Neuronal stem cell (in vitro differentiated cells): ENCODE data around the gene ZNF804A.

Source experiments
- DNase-seq: peaks from one replicate; pipeline ENCODE4 v3.0.0-alpha.2; 2013; ENCODE audit warnings: low spot score
- H2AFZ ChIP-seq: one replicate; pipeline ENCODE4 v1.6.1; 2013; ENCODE audit warnings: mild to moderate bottlenecking, low read length, inconsistent platforms
- H2AK5ac ChIP-seq: 2 replicates; pipeline ENCODE4 v1.6.1; 2013; ENCODE audit warnings: low read depth, mild to moderate bottlenecking, inconsistent platforms, low read length, moderate library complexity, mixed read lengths
- H2BK120ac ChIP-seq: 2 replicates; pipeline ENCODE4 v1.6.1; 2013; ENCODE audit warnings: low read depth, mild to moderate bottlenecking, inconsistent platforms, low read length, moderate library complexity, mixed read lengths
- H2BK12ac ChIP-seq: one replicate; pipeline ENCODE4 v1.6.1; 2013; ENCODE audit warnings: low read length, inconsistent platforms
- H2BK15ac ChIP-seq: 2 replicates; pipeline ENCODE4 v1.6.1; 2013; ENCODE audit warnings: mild to moderate bottlenecking, low read length, inconsistent platforms, mixed read lengths
- H2BK5ac ChIP-seq: one replicate; pipeline ENCODE4 v1.6.1; 2013; ENCODE audit warnings: inconsistent platforms, mild to moderate bottlenecking, low read length, moderate library complexity
- H3K14ac ChIP-seq: one replicate; pipeline ENCODE4 v1.6.1; 2013; ENCODE audit warnings: low read length, inconsistent platforms
- H3K18ac ChIP-seq: 2 replicates; pipeline ENCODE4 v1.6.1; 2013; ENCODE audit warnings: low read length, inconsistent platforms
- H3K23ac ChIP-seq: 2 replicates; pipeline ENCODE4 v1.6.1; 2013; ENCODE audit warnings: low read depth, mild to moderate bottlenecking, mixed read lengths, low read length, inconsistent platforms; ENCODE audit not compliant: poor library complexity
- H3K27ac ChIP-seq: replicated peaks from 3 replicates; pipeline ENCODE4 v1.5.1; 2013; ENCODE audit warnings: low read length, inconsistent platforms
- H3K27me3 ChIP-seq, 3 experiments: 2 replicates each; pipeline ENCODE4 v1.6.1; 2013; ENCODE audit warnings: low read length in 3 of 3, mild to moderate bottlenecking in 2 of 3, inconsistent platforms in 1 of 3, low read depth in 1 of 3, mixed read lengths in 1 of 3, moderate library complexity in 1 of 3; ENCODE audit not compliant: control insufficient read depth in 3 of 3, insufficient read depth in 3 of 3
- H3K36me3 ChIP-seq, 2 donors: replicated peaks in 1 of 2; 2 replicates each; pipeline ENCODE4 v1.6.1; 2013; ENCODE audit warnings: low read length in 2 of 2; ENCODE audit not compliant: control insufficient read depth in 2 of 2, insufficient read depth in 2 of 2
- H3K4ac ChIP-seq: 2 replicates; pipeline ENCODE4 v1.6.1; 2013; ENCODE audit warnings: inconsistent platforms, mild to moderate bottlenecking, low read length, moderate library complexity
- H3K4me1 ChIP-seq, 2 donors: 1 replicate in 1 of 2; 2 replicates in 1 of 2; pipeline ENCODE4 v1.6.1; 2013; ENCODE audit warnings: low read length in 2 of 2, low read depth in 1 of 2; ENCODE audit not compliant: control insufficient read depth in 2 of 2, insufficient read depth in 1 of 2
- H3K4me2 ChIP-seq: one replicate; pipeline ENCODE4 v1.6.1; 2013; ENCODE audit warnings: mild to moderate bottlenecking, low read length, inconsistent platforms; ENCODE audit not compliant: insufficient read depth, poor library complexity, severe bottlenecking
- H3K4me3 ChIP-seq, 2 donors: 2 replicates each; pipeline ENCODE4 v1.5.1; 2013; ENCODE audit warnings: low read length in 2 of 2, mild to moderate bottlenecking in 2 of 2, inconsistent platforms in 1 of 2, moderate library complexity in 1 of 2
- H3K79me1 ChIP-seq: one replicate; pipeline ENCODE4 v1.6.1; 2013; ENCODE audit warnings: low read depth, mild to moderate bottlenecking, inconsistent platforms, low read length, moderate library complexity
- H3K9ac ChIP-seq: one replicate; pipeline ENCODE4 v1.6.1; 2013; ENCODE audit warnings: mild to moderate bottlenecking, low read depth, low read length, inconsistent platforms; ENCODE audit not compliant: poor library complexity
- H3K9me3 ChIP-seq, 2 donors: replicated peaks in 1 of 2; 2 replicates each; pipeline versions ENCODE3 to v1.6.1; 2013; ENCODE audit warnings: low read length in 2 of 2, mild to moderate bottlenecking in 2 of 2, inconsistent platforms in 1 of 2, low read depth in 1 of 2, mixed read lengths in 1 of 2, moderate library complexity in 1 of 2; ENCODE audit not compliant: control insufficient read depth in 2 of 2, insufficient read depth in 1 of 2
- H4K8ac ChIP-seq: one replicate; pipeline ENCODE4 v1.6.1; 2013; ENCODE audit warnings: low read depth, mild to moderate bottlenecking, inconsistent platforms, low read length, moderate library complexity
- H4K91ac ChIP-seq: one replicate; pipeline ENCODE4 v1.6.1; 2013; ENCODE audit warnings: low read length, low read depth, mild to moderate bottlenecking, inconsistent platforms; ENCODE audit not compliant: poor library complexity
- WGBS, 2 donors: extraction: QIAGEN DNeasy Blood & Tissue Kit; methylation state at CpG; one replicate each; pipeline ENCODE4 v1.1.7; 2013; ENCODE audit warnings: missing lambda C conversion rate in 2 of 2, mixed read lengths in 1 of 2; ENCODE audit not compliant: insufficient read length in 2 of 2, insufficient replicate concordance in 1 of 2; ENCODE audit errors: extremely low coverage in 2 of 2; 5-methylcytosine and 5-hydroxymethylcytosine counted together

Gene ZNF804A

GRCh38 chr2:184692141-184692734 is 93.9 kb downstream of the ZNF804A start:
- Histone ChIP-seq H2BK120ac (no peak overlapping the region), H3K36me3 (no peaks in the 10 kb centered on the region), H3K14ac (no peak overlapping the region), H3K4ac (no peak overlapping the region), H3K4me1 (peaks cover 0 to 2% of the 10 kb centered on the region in 2 donors), H2BK5ac (no peak overlapping the region), H3K23ac (no peak overlapping the region), H3K9me3 (no peaks in the 10 kb centered on the region), H3K4me3 (no peak overlapping the region), H2AK5ac (no peak overlapping the region), H3K9ac (no peak overlapping the region), H3K27me3 (no peaks in the 10 kb centered on the region), H2BK12ac (no peak overlapping the region), H3K4me2 (no peak overlapping the region), H3K27ac (no peak overlapping the region), H3K79me1 (no peaks in the 10 kb centered on the region), H4K8ac (no peak overlapping the region), H2BK15ac (no peak overlapping the region), H2AFZ (peak overlapping the region; percentile 6), H3K18ac (no peak overlapping the region), H4K91ac (no peak overlapping the region)
- WGBS, 2 donors = no CpG with 5 or more reads among the region's 3 CpGs
- no peak for DNase-seq

DNA sequence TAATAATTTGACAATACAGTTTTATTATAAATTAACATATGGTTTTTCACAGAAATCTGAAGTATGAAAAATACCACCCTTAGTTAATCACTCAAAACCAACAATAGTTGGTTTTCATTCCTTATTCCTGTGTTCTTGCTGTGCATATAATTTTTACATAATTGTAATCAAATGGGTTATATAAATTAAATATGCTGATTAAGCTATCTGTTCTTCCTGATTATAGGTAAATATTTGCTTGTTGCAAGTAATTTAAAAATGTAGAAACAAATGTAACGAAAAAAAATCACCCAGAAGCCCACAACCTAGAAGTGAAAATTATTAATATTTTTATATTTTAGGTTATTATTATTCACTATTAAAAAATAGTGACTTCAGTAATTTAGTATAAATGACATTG is 98.3 kb downstream of the ZNF804A start:
- Histone ChIP-seq H3K9me3 (no peaks in the 10 kb centered on the region), H2BK120ac (no peak overlapping the region), H4K8ac (no peak overlapping the region), H3K9ac (no peak overlapping the region), H4K91ac (no peak overlapping the region), H2AFZ (no peak overlapping the region), H3K27ac (no peak overlapping the region), H3K14ac (no peak overlapping the region), H2BK15ac (no peak overlapping the region), H3K4me2 (no peak overlapping the region), H3K79me1 (no peaks in the 10 kb centered on the region), H2AK5ac (no peak overlapping the region), H3K36me3 (no peaks in the 10 kb centered on the region), H3K4ac (no peak overlapping the region), H3K4me3 (no peak overlapping the region), H2BK5ac (no peak overlapping the region), H2BK12ac (no peak overlapping the region), H3K23ac (no peak overlapping the region), H3K4me1 (peaks cover 0 to 2% of the 10 kb centered on the region in 2 donors), H3K18ac (no peak overlapping the region), H3K27me3 (no peaks in the 10 kb centered on the region)
- no peak for DNase-seq
- no CpG with 5 or more reads among the region's 1 CpG for WGBS, 2 donors

DNA sequence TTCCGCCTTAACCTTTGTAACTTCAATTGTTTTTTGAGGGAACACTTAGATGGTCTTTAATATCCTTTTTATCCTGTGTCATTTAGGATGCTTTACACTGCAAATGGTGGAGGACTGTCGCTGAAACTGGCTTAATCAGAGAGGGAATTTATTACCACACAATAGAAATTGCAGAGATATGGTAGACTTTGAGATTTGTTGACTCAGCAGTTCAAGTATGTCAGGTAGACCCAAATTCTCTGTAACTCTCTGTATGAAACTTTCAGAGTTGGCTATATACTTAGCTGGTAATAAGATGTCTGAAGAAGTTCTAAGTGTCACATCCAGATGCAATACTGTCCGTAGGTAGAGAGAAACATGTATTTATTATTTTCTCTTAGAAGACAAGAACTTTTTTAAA is 100.1 kb downstream of the ZNF804A start:
- H3K27me3 ChIP-seq = no peaks in the 10 kb centered on the region
- H3K4me2 ChIP-seq = no peak overlapping the region
- H3K4me1 ChIP-seq = no peaks in the 10 kb centered on the region
- H3K23ac ChIP-seq = no peak overlapping the region
- no peaks in the 10 kb centered on the region for H3K79me1 ChIP-seq
- no peak overlapping the region for H3K4ac ChIP-seq
- H2BK5ac ChIP-seq = no peak overlapping the region
- H4K91ac ChIP-seq = no peak overlapping the region
- no peak overlapping the region for H3K4me3 ChIP-seq
- no peaks in the 10 kb centered on the region for H3K36me3 ChIP-seq
- H3K18ac ChIP-seq = no peak overlapping the region
- no peak overlapping the region for H2BK15ac ChIP-seq
- H4K8ac ChIP-seq = no peak overlapping the region
- H2AFZ ChIP-seq = no peak overlapping the region
- H3K14ac ChIP-seq = no peak overlapping the region
- H3K9ac ChIP-seq = no peak overlapping the region
- DNase-seq = no peak
- no peaks in the 10 kb centered on the region for H3K9me3 ChIP-seq
- WGBS, 2 donors = no CpG with 5 or more reads among the region's 3 CpGs
- H3K27ac ChIP-seq = no peak overlapping the region
- no peak overlapping the region for H2BK12ac ChIP-seq
- H2AK5ac ChIP-seq = no peak overlapping the region
- H2BK120ac ChIP-seq = no peak overlapping the region

- H3K18ac ChIP-seq = no peak overlapping the region
- no peaks in the 10 kb centered on the region for H3K27me3 ChIP-seq
- H3K4me3 ChIP-seq = no peak overlapping the region
- no peak overlapping the region for H2BK5ac ChIP-seq
- no CpG with 5 or more reads among the region's 6 CpGs for WGBS, 2 donors
- DNase-seq = no peak
- H2AFZ ChIP-seq = no peak overlapping the region
- H3K36me3 ChIP-seq = no peaks in the 10 kb centered on the region
- no peak overlapping the region for H3K23ac ChIP-seq
- H2BK120ac ChIP-seq = no peak overlapping the region
- no peaks in the 10 kb centered on the region for H3K79me1 ChIP-seq
- no peak overlapping the region for H3K9ac ChIP-seq
- no peaks in the 10 kb centered on the region for H3K4me1 ChIP-seq
- no peak overlapping the region for H3K14ac ChIP-seq
- H3K27ac ChIP-seq = no peak overlapping the region
- no peak overlapping the region for H3K4me2 ChIP-seq
- H3K9me3 ChIP-seq = peaks cover 3 to 9% of the 10 kb centered on the region in 2 donors
- no peak overlapping the region for H2AK5ac ChIP-seq
- no peak overlapping the region for H2BK15ac ChIP-seq
- H2BK12ac ChIP-seq = no peak overlapping the region
- no peak overlapping the region for H4K8ac ChIP-seq
- H4K91ac ChIP-seq = no peak overlapping the region
- no peak overlapping the region for H3K4ac ChIP-seq
Measured at GRCh38 chr2:184721881-184722280, 123.6 kb downstream of the ZNF804A start.
